T-helper 2 cell treated with Interferon-gamma antibody and Interleukin-4, amounts not matched to agents 100 ng/mL and 5 ng/mL, for 36 hours (primary cell): ENCODE data around the gene CFI. TPM values are rescaled to one million over a fixed set of nuclear protein-coding genes. Genes with fewer than 3 reads are reported as not detected.

Experiments
- intact Hi-C: fragments of 100-400 bp; cut with micrococcal nuclease; formaldehyde crosslinking; loops from one replicate; pipeline ENCODE4 v1.15.1; 2023
- total RNA-seq: library from RNA; stranded (reverse); gene quantifications from 2 replicates; pipeline ENCODE4 v1.2.3, GENCODE V29; 2022

CFI gene
- total RNA-seq, 1 donor from 2014 or later = not detected

- intact Hi-C loops = no loop called here
These were observed 66.0 kb downstream of the CFI start for GRCh38 chr4:109735566-109736365.

- intact Hi-C loops = no loop called here
These were observed 68.1 kb downstream of the CFI start for GRCh38 chr4:109733728-109734127.

GRCh38 chr4:109730619-109731545 lies 70.9 kb downstream of the CFI start:
- intact Hi-C loops = loop anchor here (1.0 kb wide), 3 partner anchors 84 to 1742 kb away; partner anchors contain the start of genes GAR1, HADH and SEC24B

- intact Hi-C loops = loop anchor here (1.0 kb wide), 5 partner anchors 27 to 1741 kb away; partner anchors contain the start of genes CASP6, GAR1, HADH and SEC24B
These were observed 71.8 kb downstream of the CFI start, which contains the start of gene PLA2G12A for GRCh38 chr4:109729718-109730618. PLA2G12A (minus strand) TSS chr4:109730070; CDS start chr4:109729809, 261 bp downstream.

- intact Hi-C loops = loop anchor here (1.0 kb wide), 2 partner anchors 26 to 168 kb away; partner anchors contain the start of gene CASP6
These were observed 72.6 kb downstream of the CFI start for GRCh38 chr4:109729117-109729717.

GRCh38 chr4:109728385-109728784 lies 73.4 kb downstream of the CFI start:
- intact Hi-C loops = no loop called here

GRCh38 chr4:109723110-109723509 lies 78.7 kb downstream of the CFI start:
- intact Hi-C loops = no loop called here

- intact Hi-C loops = no loop called here
These were observed 79.4 kb downstream of the CFI start for GRCh38 chr4:109722357-109722756.

GRCh38 chr4:109721033-109721432 lies 80.8 kb downstream of the CFI start:
- intact Hi-C loops = no loop called here

- intact Hi-C loops = no loop called here
These were observed 82.2 kb downstream of the CFI start for GRCh38 chr4:109719604-109720003.

GRCh38 chr4:109718759-109719158 lies 83.0 kb downstream of the CFI start:
- intact Hi-C loops = no loop called here

GRCh38 chr4:109713500-109713899 lies 88.3 kb downstream of the CFI start:
- intact Hi-C loops = no loop called here

- intact Hi-C loops = no loop called here
These were observed 92.8 kb downstream of the CFI start for GRCh38 chr4:109708990-109709389.

- intact Hi-C loops = no loop called here
These were observed 93.4 kb downstream of the CFI start for GRCh38 chr4:109708435-109708834.

- intact Hi-C loops = loop anchor here (1.0 to 2.0 kb wide), 7 partner anchors 25 to 274 kb away; partner anchors contain the start of genes GAR1, MCUB and SEC24B
These were observed 98.0 kb downstream of the CFI start for GRCh38 chr4:109703664-109704361.

GRCh38 chr4:109702950-109703663 lies 98.7 kb downstream of the CFI start, which contains the start of gene CASP6:
CASP6 (minus strand) TSS chr4:109703445; CDS start chr4:109703395, 50 bp downstream.
- intact Hi-C loops = loop anchor here (1.0 to 2.0 kb wide), 7 partner anchors 26 to 275 kb away; partner anchors contain the start of genes GAR1, MCUB and SEC24B

GRCh38 chr4:109701566-109702410 lies 100.0 kb downstream of the CFI start:
- intact Hi-C loops = loop anchor here (2.0 kb wide), 1 partner anchor 53 kb away; no protein-coding TSS in a partner anchor
